Panc1 (cell line): Measurements from ENCODE around the gene RPL41. TPM values are rescaled to one million over a fixed set of nuclear protein-coding genes. Genes with fewer than 3 reads are reported as not detected.

Experiments used
- ATAC-seq: fragments of 200-7000 bp; cut with Tn5 transposase; 2 replicates; pipeline ENCODE4 v1.9.1; 2020; ENCODE audit warnings: mild to moderate bottlenecking, moderate library complexity
- BruUV-seq: library from RNA; stranded (reverse); fragments of 400-500 nt; replicated peaks from 2 replicates; lab custom pipeline; 2021; lab: Mats Ljungman, UMichigan
- CTCF ChIA-PET: fragments of 300-600 bp; sonication (Branson Sonifier 250); formaldehyde crosslinking; loops from one replicate; lab custom pipeline; 2022; ENCODE audit warnings: antibody characterized with exemption; lab: Charles Lee
- POLR2A ChIA-PET: fragments of 300-600 bp; sonication (Branson Sonifier 250); formaldehyde crosslinking; loops from one replicate; lab custom pipeline; 2022; ENCODE audit warnings: antibody characterized with exemption; lab: Charles Lee
- DNase-seq: peaks from one replicate; pipeline ENCODE4 v3.0.0-alpha.2; 2010; ENCODE audit warnings: low read depth, low spot score
- H3K27ac ChIP-seq: 2 replicates; pipeline ENCODE4 v1.5.1; 2011; ENCODE audit warnings: mild to moderate bottlenecking, low read length, inconsistent platforms
- H3K27me3 ChIP-seq: fragments of 200-500 bp; sonication (Bioruptor generic); 2 replicates; pipeline ENCODE4 v1.6.0; 2014; ENCODE audit warnings: low read length, inconsistent platforms; ENCODE audit not compliant: control insufficient read depth, insufficient read depth
- H3K36me3 ChIP-seq: fragments of 200-500 bp; sonication (Bioruptor generic); 2 replicates; pipeline ENCODE4 v1.5.1; 2014; ENCODE audit warnings: inconsistent platforms, mild to moderate bottlenecking, low read length, moderate library complexity; ENCODE audit not compliant: control insufficient read depth, insufficient read depth
- H3K4me1 ChIP-seq: 2 replicates; pipeline ENCODE4 v1.5.1; 2011; ENCODE audit warnings: inconsistent platforms, mild to moderate bottlenecking, low read length, moderate library complexity; ENCODE audit not compliant: control insufficient read depth, insufficient read depth
- H3K4me3 ChIP-seq, 2 experiments: 2 replicates each; pipeline ENCODE4 v1.5.1; 2011 to 2012; ENCODE audit warnings: low read depth in 2 of 2, low read length in 2 of 2, mild to moderate bottlenecking in 2 of 2, inconsistent platforms in 1 of 2, moderate library complexity in 1 of 2
- H3K9me3 ChIP-seq: fragments of 200-500 bp; sonication (Bioruptor generic); 2 replicates; pipeline ENCODE4 v1.5.1; 2014; ENCODE audit warnings: low read depth, mild to moderate bottlenecking, inconsistent platforms, low read length, moderate library complexity; ENCODE audit not compliant: control insufficient read depth, insufficient read depth
- POLR2AphosphoS5 ChIP-seq: IDR thresholded peaks from 2 replicates; pipeline ENCODE4 v1.6.1; 2012; ENCODE audit warnings: mild to moderate bottlenecking, low read depth, low read length, moderate library complexity
- SIN3A ChIP-seq: IDR thresholded peaks from 2 replicates; pipeline ENCODE4 v1.6.1; 2012; ENCODE audit warnings: low read depth, mild to moderate bottlenecking, low read length, moderate library complexity, borderline replicate concordance; ENCODE audit not compliant: insufficient read depth
- TCF7L2 ChIP-seq: IDR thresholded peaks from 2 replicates; pipeline ENCODE4 v1.6.1; 2011; ENCODE audit warnings: mild to moderate bottlenecking, low read depth, low read length, inconsistent platforms
- in situ Hi-C: cut with HindIII; loops from 2 replicates; pipeline ENCODE4 v1.10.0; 2016; ENCODE audit warnings: low sequenced_read_pairs, low pct_unique_long_range_greater_than_20kb
- intact Hi-C: fragments of 100-400 bp; cut with micrococcal nuclease; formaldehyde crosslinking; loops from one replicate; pipeline ENCODE4 v1.10.0; 2022; ENCODE audit not compliant: unreplicated experiment
- total RNA-seq: library from RNA; stranded (reverse); gene quantifications from one replicate; pipeline ENCODE4 v1.2.1, GENCODE V29; 2021; ENCODE audit not compliant: unreplicated experiment
- TF ChIP-seq, protein P1 (sequence below): fragments of 450-650 bp; IDR thresholded peaks from 2 replicates; pipeline ENCODE4 v1.5.1; 2017; ENCODE audit warnings: mild to moderate bottlenecking
- TF ChIP-seq, protein P2 (sequence below), 2 experiments: IDR thresholded peaks; 2 replicates each; pipeline ENCODE4 v1.6.1; 2011 to 2012; ENCODE audit warnings: low read depth in 2 of 2, control low read depth in 1 of 2, low read length in 1 of 2, mild to moderate bottlenecking in 1 of 2, moderate library complexity in 1 of 2; ENCODE audit not compliant: insufficient read depth in 1 of 2

The RPL41 gene
- total RNA-seq, 1 experiment from 2014 or later: 2,264 TPM

DNA sequence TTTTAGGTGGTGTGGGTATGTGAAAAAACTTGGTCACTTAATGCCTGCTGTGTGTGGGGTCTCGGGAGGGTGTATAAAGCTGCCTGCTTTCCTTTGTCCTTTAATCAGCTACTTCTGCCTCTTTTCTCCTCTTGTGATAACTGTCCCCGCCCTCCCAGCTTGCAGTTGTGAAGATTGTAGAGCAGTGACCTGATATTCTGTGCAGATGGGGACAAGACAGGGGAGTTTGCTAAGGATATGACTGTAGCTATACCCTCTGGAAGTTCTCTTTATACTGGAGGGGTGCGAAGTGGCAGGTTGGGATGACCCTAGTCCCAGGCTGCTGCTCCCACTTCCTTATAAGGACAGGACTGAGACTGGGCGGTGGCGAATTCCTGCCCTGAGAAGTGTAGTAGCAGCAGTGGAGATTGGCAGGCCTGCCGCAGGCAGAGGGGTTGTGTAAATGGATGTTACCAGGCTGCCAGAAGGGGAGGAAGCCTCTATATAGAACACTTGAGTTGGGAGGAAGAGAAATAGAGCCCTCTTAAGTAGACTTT is 42.6 kb downstream of the RPL41 start:
- TF ChIP-seq POLR2AphosphoS5 (no peak; the same call in 1 of the 2 replicates), SIN3A (0 out of 2 replicates have a peak, but pooled peaks have one; percentile 29)
- Histone ChIP-seq H3K36me3 (peaks cover 2% of the 10 kb centered on the region; the same call in 1 of the 2 replicates), H3K27me3 (no peaks in the 10 kb centered on the region), H3K4me1 (peaks cover 25% of the 10 kb centered on the region), H3K27ac (peak overlapping the region; percentile 88), H3K9me3 (no peaks in the 10 kb centered on the region), H3K4me3 (peak overlapping the region; percentile 74 to 78)
- ChIA-PET POLR2A (no interaction called here), CTCF (interaction anchor here (1.4 kb wide), 1 partner anchor 33 kb away, joined by 3 read pairs; no protein-coding TSS in a partner anchor)
- intact Hi-C loops (loop anchor here (5.0 kb wide), 1 partner anchor 42 kb away; the partner anchor contains the start of genes RPL41 and ZC3H10), in situ Hi-C loops (no loop called here)
- TSS peak; percentile 83 for BruUV-seq
- ATAC-seq (peak; percentile 25), DNase-seq (no peak)

GRCh38 chr12:56159482-56160192 is 43.2 kb downstream of the RPL41 start:
- Histone ChIP-seq H3K27ac (peak overlapping the region; percentile 88), H3K27me3 (no peaks in the 10 kb centered on the region), H3K36me3 (peaks cover 2% of the 10 kb centered on the region; the same call in 1 of the 2 replicates), H3K9me3 (no peaks in the 10 kb centered on the region), H3K4me3 (peak overlapping the region; percentile 74 to 78), H3K4me1 (peaks cover 20% of the 10 kb centered on the region)
- TF ChIP-seq POLR2AphosphoS5 (no peak; the same call in 1 of the 2 replicates), SIN3A (no peak), TCF7L2 (no peak)
- TF ChIP-seq, protein P1, sequence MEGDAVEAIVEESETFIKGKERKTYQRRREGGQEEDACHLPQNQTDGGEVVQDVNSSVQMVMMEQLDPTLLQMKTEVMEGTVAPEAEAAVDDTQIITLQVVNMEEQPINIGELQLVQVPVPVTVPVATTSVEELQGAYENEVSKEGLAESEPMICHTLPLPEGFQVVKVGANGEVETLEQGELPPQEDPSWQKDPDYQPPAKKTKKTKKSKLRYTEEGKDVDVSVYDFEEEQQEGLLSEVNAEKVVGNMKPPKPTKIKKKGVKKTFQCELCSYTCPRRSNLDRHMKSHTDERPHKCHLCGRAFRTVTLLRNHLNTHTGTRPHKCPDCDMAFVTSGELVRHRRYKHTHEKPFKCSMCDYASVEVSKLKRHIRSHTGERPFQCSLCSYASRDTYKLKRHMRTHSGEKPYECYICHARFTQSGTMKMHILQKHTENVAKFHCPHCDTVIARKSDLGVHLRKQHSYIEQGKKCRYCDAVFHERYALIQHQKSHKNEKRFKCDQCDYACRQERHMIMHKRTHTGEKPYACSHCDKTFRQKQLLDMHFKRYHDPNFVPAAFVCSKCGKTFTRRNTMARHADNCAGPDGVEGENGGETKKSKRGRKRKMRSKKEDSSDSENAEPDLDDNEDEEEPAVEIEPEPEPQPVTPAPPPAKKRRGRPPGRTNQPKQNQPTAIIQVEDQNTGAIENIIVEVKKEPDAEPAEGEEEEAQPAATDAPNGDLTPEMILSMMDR: no peak
- TF ChIP-seq, protein P2, sequence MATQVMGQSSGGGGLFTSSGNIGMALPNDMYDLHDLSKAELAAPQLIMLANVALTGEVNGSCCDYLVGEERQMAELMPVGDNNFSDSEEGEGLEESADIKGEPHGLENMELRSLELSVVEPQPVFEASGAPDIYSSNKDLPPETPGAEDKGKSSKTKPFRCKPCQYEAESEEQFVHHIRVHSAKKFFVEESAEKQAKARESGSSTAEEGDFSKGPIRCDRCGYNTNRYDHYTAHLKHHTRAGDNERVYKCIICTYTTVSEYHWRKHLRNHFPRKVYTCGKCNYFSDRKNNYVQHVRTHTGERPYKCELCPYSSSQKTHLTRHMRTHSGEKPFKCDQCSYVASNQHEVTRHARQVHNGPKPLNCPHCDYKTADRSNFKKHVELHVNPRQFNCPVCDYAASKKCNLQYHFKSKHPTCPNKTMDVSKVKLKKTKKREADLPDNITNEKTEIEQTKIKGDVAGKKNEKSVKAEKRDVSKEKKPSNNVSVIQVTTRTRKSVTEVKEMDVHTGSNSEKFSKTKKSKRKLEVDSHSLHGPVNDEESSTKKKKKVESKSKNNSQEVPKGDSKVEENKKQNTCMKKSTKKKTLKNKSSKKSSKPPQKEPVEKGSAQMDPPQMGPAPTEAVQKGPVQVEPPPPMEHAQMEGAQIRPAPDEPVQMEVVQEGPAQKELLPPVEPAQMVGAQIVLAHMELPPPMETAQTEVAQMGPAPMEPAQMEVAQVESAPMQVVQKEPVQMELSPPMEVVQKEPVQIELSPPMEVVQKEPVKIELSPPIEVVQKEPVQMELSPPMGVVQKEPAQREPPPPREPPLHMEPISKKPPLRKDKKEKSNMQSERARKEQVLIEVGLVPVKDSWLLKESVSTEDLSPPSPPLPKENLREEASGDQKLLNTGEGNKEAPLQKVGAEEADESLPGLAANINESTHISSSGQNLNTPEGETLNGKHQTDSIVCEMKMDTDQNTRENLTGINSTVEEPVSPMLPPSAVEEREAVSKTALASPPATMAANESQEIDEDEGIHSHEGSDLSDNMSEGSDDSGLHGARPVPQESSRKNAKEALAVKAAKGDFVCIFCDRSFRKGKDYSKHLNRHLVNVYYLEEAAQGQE (IDR thresholded peaks at IDR 0.05; ENCODE audit: insufficient read depth in 1 of 2, low read depth in 2 of 2, low read length in 1 of 2): no peak
- ATAC-seq (no peak), DNase-seq (no peak)
- intact Hi-C loops: loop anchor here (5.0 kb wide), 1 partner anchor 42 kb away; the partner anchor contains the start of genes RPL41 and ZC3H10
- ChIA-PET CTCF (interaction anchor here (1.4 kb wide), 1 partner anchor 33 kb away, joined by 3 read pairs; no protein-coding TSS in a partner anchor), POLR2A (no interaction called here)
- in situ Hi-C loops: no loop called here
- BruUV-seq: no TSS peak
